HepG2 (cell line): ENCODE measurements around the gene C4BPA. TPM values are rescaled to one million over a fixed set of nuclear protein-coding genes. Genes with fewer than 3 reads are reported as not detected.

Source experiments
- AKAP8 ChIP-seq: sonication (generic); formaldehyde crosslinking; IDR thresholded peaks from 2 replicates; pipeline ENCODE4 v1.5.1; 2020; ENCODE audit warnings: mild to moderate bottlenecking, missing genetic modification reagents
- ATM ChIP-seq: fragments of 450-650 bp; IDR thresholded peaks from 2 replicates; pipeline ENCODE4 v1.7.1; 2017; ENCODE audit warnings: mild to moderate bottlenecking, borderline replicate concordance
- CBX2 ChIP-seq, 2 experiments: fragments of 200-600 bp in 1 of 2; sonication (generic); formaldehyde crosslinking in 1 of 2; IDR thresholded peaks; 2 replicates each; pipeline versions ENCODE4 v1.7.0 to v1.8.1; 2018 to 2022; ENCODE audit warnings: low read depth in 2 of 2, low read length in 1 of 2, mild to moderate bottlenecking in 1 of 2, missing genetic modification reagents in 1 of 2
- ELF4 ChIP-seq: sonication (generic); formaldehyde crosslinking; IDR thresholded peaks from 2 replicates; pipeline ENCODE4 v1.5.0; 2020; ENCODE audit warnings: missing genetic modification reagents, mild to moderate bottlenecking, moderate library complexity, borderline replicate concordance
- HOXD1 ChIP-seq: sonication (generic); formaldehyde crosslinking; IDR thresholded peaks from 2 replicates; pipeline ENCODE4 v1.5.0; 2020; ENCODE audit warnings: missing genetic modification reagents
- NBN ChIP-seq: fragments of 450-650 bp; conservative IDR thresholded peaks from 2 replicates; pipeline ENCODE4 v1.6.1; 2017
- NFRKB ChIP-seq: fragments of 450-650 bp; IDR thresholded peaks from 2 replicates; pipeline ENCODE4 v1.6.1; 2017
- PAF1 ChIP-seq: IDR thresholded peaks from 2 replicates; pipeline ENCODE4 v1.6.1; 2016; ENCODE audit warnings: missing genetic modification reagents, missing compliant biosample characterization
- SMARCE1 ChIP-seq: fragments of 450-650 bp; IDR thresholded peaks from 2 replicates; pipeline ENCODE4 v1.6.1; 2017; ENCODE audit warnings: borderline replicate concordance
- ZC3H4 ChIP-seq: sonication (generic); formaldehyde crosslinking; IDR thresholded peaks from 2 replicates; pipeline ENCODE4 v1.4.0; 2020; ENCODE audit warnings: missing genetic modification reagents, borderline replicate concordance
- ZNF256 ChIP-seq: sonication (generic); formaldehyde crosslinking; conservative IDR thresholded peaks from 2 replicates; pipeline ENCODE4 v1.4.0; 2020; ENCODE audit warnings: missing genetic modification reagents
- ZNF446 ChIP-seq: sonication (generic); formaldehyde crosslinking; IDR thresholded peaks from 2 replicates; pipeline ENCODE4 v1.5.0; 2020; ENCODE audit warnings: mild to moderate bottlenecking, missing genetic modification reagents
- ZNF75D ChIP-seq: sonication (generic); formaldehyde crosslinking; IDR thresholded peaks from 2 replicates; pipeline ENCODE4 v1.8.1; 2023; ENCODE audit warnings: missing genetic modification reagents, mild to moderate bottlenecking, borderline replicate concordance
- ZNF790 ChIP-seq: sonication (generic); formaldehyde crosslinking; IDR thresholded peaks from 2 replicates; pipeline ENCODE4 v1.8.0; 2022; ENCODE audit warnings: missing genetic modification reagents, mild to moderate bottlenecking, borderline replicate concordance
- polyA plus RNA-seq, 8 experiments: library from polyadenylated mRNA; depleted of rRNA in 3 of 8; stranded (reverse) in 7 of 8; unstranded in 1 of 8; fragments of >200 nt; fragmentation: Illumina TruSeq in 4 of 8; extraction: Trizol in 4 of 8; gene quantifications; 2 replicates each; pipeline versions ENCODE4 v1.2.1 to v1.2.3, GENCODE V29; 2011 to 2016; ENCODE audit warnings: low read depth in 4 of 8, missing spikeins in 1 of 8, mixed read lengths in 1 of 8; ENCODE audit not compliant: insufficient read depth in 1 of 8
- total RNA-seq, 5 experiments: library from RNA; depleted of rRNA; stranded (reverse); fragments of >200 nt; fragmentation: Illumina TruSeq; extraction: Trizol; gene quantifications; 2 replicates each; pipeline ENCODE4 v1.2.3, GENCODE V29; 2016; ENCODE audit warnings: low read depth in 1 of 5
- TF ChIP-seq, protein P1 (sequence below): sonication (generic); formaldehyde crosslinking; IDR thresholded peaks from 2 replicates; pipeline ENCODE4 v1.4.0; 2020; ENCODE audit warnings: missing genetic modification reagents, borderline replicate concordance
- TF ChIP-seq, protein P2 (sequence below): sonication (generic); formaldehyde crosslinking; IDR thresholded peaks from 2 replicates; pipeline ENCODE4 v1.4.0; 2020; ENCODE audit warnings: mild to moderate bottlenecking, missing genetic modification reagents
- TF ChIP-seq, protein P3 (sequence below): sonication (generic); formaldehyde crosslinking; IDR thresholded peaks from 2 replicates; pipeline ENCODE4 v1.4.0; 2020; ENCODE audit warnings: missing genetic modification reagents
- TF ChIP-seq, protein P4 (sequence below): IDR thresholded peaks from 2 replicates; pipeline ENCODE4 v1.6.1; 2012; ENCODE audit warnings: low read depth, low read length, improper control_type of control experiment
- TF ChIP-seq, protein P5 (sequence below): sonication (generic); formaldehyde crosslinking; IDR thresholded peaks from 2 replicates; pipeline ENCODE4 v1.4.0; 2020; ENCODE audit warnings: missing genetic modification reagents
- TF ChIP-seq, protein P6 (sequence below): sonication (generic); formaldehyde crosslinking; IDR thresholded peaks from 2 replicates; pipeline ENCODE4 v1.4.0; 2020; ENCODE audit warnings: missing genetic modification reagents, low read depth, mild to moderate bottlenecking, borderline replicate concordance

The C4BPA gene
- total and polyA plus RNA-seq, 2 of the 13 experiments (the other 11 are each of a cell fraction or from before 2014, with no cell fraction given) = 32.1 to 60.1 TPM

DNA sequence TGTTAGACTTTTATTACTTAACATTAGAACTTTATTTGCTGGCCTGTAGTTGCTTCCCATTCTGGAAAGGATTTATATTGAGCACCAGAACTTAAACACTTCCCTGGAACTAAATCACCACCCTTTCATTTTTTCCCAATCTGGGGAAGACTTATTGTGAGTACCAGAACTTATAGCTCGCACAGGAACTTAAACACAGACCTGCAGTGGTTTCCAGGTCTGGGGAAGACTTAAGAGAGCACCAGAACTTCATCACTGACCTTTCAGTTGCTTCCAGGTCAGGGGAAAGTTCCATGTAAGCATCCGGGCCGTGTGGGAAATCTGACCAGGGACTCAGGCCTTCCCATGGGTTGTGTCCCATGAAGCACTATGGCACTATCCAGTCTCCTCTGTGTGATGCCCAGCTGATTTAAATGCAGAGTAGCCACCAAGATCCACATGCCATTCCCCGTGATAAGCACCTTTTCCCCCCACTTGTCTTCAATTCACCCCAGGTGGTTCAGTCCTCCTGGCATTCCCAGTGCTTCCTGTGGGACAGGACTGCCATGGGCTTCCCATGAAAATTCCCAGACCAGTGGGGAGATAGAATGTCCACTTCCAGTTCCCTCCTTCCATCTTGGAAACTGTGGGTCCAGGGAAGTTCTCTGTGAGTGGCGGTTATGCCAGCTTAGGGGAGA is 48.9 kb downstream of the C4BPA start (continued):
- TF ChIP-seq, protein P1, sequence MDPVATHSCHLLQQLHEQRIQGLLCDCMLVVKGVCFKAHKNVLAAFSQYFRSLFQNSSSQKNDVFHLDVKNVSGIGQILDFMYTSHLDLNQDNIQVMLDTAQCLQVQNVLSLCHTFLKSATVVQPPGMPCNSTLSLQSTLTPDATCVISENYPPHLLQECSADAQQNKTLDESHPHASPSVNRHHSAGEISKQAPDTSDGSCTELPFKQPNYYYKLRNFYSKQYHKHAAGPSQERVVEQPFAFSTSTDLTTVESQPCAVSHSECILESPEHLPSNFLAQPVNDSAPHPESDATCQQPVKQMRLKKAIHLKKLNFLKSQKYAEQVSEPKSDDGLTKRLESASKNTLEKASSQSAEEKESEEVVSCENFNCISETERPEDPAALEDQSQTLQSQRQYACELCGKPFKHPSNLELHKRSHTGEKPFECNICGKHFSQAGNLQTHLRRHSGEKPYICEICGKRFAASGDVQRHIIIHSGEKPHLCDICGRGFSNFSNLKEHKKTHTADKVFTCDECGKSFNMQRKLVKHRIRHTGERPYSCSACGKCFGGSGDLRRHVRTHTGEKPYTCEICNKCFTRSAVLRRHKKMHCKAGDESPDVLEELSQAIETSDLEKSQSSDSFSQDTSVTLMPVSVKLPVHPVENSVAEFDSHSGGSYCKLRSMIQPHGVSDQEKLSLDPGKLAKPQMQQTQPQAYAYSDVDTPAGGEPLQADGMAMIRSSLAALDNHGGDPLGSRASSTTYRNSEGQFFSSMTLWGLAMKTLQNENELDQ (CRISPR knock-in tag) = no peak
- TF ChIP-seq HOXD1 (CRISPR knock-in tag) (no peak), ZC3H4 (CRISPR knock-in tag) (no peak), NFRKB (no peak), PAF1 (CRISPR knock-in tag) (no peak), ELF4 (CRISPR knock-in tag) (no peak), ZNF256 (CRISPR knock-in tag) (no peak), AKAP8 (CRISPR knock-in tag) (no peak), ATM (no peak), ZNF75D (CRISPR knock-in tag) (no peak), SMARCE1 (no peak), ZNF446 (no peak), ZNF790 (CRISPR knock-in tag) (no peak), NBN (no peak), CBX2 (IDR thresholded peaks at IDR 0.05; ENCODE audit: low read depth, low read length) (peak; percentile 65; the same call in 1 of the 2 replicates), CBX2 (CRISPR knock-in tag; IDR thresholded peaks at IDR 0.05; ENCODE audit: low read depth) (no peak)
- TF ChIP-seq, protein P2, sequence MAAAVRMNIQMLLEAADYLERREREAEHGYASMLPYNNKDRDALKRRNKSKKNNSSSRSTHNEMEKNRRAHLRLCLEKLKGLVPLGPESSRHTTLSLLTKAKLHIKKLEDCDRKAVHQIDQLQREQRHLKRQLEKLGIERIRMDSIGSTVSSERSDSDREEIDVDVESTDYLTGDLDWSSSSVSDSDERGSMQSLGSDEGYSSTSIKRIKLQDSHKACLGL (CRISPR knock-in tag) = no peak
- TF ChIP-seq, protein P3, sequence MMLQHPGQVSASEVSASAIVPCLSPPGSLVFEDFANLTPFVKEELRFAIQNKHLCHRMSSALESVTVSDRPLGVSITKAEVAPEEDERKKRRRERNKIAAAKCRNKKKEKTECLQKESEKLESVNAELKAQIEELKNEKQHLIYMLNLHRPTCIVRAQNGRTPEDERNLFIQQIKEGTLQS (CRISPR knock-in tag) = 0 out of 2 replicates have a peak, but pooled peaks have one; percentile 52
- TF ChIP-seq, protein P4, sequence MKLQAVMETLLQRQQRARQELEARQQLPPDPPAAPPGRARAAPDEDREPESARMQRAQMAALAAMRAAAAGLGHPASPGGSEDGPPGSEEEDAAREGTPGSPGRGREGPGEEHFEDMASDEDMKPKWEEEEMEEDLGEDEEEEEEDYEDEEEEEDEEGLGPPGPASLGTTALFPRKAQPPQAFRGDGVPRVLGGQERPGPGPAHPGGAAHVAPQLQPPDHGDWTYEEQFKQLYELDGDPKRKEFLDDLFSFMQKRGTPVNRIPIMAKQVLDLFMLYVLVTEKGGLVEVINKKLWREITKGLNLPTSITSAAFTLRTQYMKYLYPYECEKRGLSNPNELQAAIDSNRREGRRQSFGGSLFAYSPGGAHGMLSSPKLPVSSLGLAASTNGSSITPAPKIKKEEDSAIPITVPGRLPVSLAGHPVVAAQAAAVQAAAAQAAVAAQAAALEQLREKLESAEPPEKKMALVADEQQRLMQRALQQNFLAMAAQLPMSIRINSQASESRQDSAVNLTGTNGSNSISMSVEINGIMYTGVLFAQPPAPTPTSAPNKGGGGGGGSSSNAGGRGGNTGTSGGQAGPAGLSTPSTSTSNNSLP = peak; percentile 46; the same call in 1 of the 2 replicates
- TF ChIP-seq, protein P5, sequence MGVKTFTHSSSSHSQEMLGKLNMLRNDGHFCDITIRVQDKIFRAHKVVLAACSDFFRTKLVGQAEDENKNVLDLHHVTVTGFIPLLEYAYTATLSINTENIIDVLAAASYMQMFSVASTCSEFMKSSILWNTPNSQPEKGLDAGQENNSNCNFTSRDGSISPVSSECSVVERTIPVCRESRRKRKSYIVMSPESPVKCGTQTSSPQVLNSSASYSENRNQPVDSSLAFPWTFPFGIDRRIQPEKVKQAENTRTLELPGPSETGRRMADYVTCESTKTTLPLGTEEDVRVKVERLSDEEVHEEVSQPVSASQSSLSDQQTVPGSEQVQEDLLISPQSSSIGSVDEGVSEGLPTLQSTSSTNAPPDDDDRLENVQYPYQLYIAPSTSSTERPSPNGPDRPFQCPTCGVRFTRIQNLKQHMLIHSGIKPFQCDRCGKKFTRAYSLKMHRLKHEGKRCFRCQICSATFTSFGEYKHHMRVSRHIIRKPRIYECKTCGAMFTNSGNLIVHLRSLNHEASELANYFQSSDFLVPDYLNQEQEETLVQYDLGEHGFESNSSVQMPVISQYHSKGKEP = no peak
- TF ChIP-seq, protein P6, sequence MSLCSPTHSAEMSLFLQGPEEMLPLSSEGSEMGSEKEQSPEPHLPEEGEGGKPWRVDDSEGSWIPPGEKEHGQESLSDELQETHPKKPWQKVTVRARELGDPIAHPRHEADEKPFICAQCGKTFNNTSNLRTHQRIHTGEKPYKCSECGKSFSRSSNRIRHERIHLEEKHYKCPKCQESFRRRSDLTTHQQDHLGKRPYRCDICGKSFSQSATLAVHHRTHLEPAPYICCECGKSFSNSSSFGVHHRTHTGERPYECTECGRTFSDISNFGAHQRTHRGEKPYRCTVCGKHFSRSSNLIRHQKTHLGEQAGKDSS (CRISPR knock-in tag) = no peak
